Body of pancreas (tissue), 4 donors: Measurements from ENCODE around the gene CSNK1E.

Source experiments
- POLR2A ChIP-seq, 3 donors: fragments of 450-650 bp; IDR thresholded peaks; one replicate each; pipeline ENCODE4 v1.6.1; 2016; ENCODE audit warnings: antibody characterized with exemption in 3 of 3, mild to moderate bottlenecking in 2 of 3
- TF ChIP-seq, protein P1 (sequence below), 7 experiments: fragments of 450-650 bp in 4 of 7; fragments of 200-600 bp in 3 of 7; sonication (generic) in 3 of 7; IDR thresholded peaks; one replicate each; pipeline ENCODE4 v1.5.1; 2016 to 2019; ENCODE audit warnings: antibody characterized with exemption in 7 of 7

DNA sequence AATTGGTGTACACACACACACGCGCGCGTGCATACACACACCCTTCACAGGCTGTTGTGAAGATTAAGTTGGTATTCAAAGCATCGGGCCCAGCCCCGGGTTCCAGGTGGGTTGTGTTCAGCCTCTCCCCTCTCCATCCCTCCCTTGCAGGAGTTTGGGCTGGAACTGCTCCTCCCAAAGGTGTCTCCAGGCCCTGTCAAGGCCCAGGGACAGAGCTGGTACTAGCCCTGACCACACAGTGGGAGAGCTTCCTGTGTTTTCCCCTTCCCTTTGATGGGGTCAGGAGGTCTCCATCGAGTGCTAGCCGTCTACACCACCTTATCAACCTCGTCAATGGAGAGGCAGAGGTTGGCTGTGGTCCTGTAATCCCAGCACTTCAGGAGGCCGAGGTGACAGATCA lies 36.5 kb upstream of the CSNK1E start:
- TF ChIP-seq POLR2A (IDR thresholded peaks at IDR 0.05) = no peak
- TF ChIP-seq, protein P1, sequence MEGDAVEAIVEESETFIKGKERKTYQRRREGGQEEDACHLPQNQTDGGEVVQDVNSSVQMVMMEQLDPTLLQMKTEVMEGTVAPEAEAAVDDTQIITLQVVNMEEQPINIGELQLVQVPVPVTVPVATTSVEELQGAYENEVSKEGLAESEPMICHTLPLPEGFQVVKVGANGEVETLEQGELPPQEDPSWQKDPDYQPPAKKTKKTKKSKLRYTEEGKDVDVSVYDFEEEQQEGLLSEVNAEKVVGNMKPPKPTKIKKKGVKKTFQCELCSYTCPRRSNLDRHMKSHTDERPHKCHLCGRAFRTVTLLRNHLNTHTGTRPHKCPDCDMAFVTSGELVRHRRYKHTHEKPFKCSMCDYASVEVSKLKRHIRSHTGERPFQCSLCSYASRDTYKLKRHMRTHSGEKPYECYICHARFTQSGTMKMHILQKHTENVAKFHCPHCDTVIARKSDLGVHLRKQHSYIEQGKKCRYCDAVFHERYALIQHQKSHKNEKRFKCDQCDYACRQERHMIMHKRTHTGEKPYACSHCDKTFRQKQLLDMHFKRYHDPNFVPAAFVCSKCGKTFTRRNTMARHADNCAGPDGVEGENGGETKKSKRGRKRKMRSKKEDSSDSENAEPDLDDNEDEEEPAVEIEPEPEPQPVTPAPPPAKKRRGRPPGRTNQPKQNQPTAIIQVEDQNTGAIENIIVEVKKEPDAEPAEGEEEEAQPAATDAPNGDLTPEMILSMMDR (IDR thresholded peaks at IDR 0.05) = no peak
